LoVo (cell line): ENCODE results near the gene CLDN7.

Experiments used
- DNase-seq: peaks from one replicate; pipeline ENCODE4 v3.0.0-alpha.2; 2016; ENCODE audit warnings: low spot score

The CLDN7 gene

GRCh38 chr17:7219229-7219811 lies 43.0 kb downstream of the CLDN7 start:
- DNase-seq, result no peak

- DNase-seq, result no peak
Observed at GRCh38 chr17:7218758-7219157, 43.5 kb downstream of the CLDN7 start.

- no peak for DNase-seq
Observed at GRCh38 chr17:7218166-7218565, 44.1 kb downstream of the CLDN7 start.

GRCh38 chr17:7217113-7217987 lies 44.9 kb downstream of the CLDN7 start:
- DNase-seq, result no peak

GRCh38 chr17:7216242-7217112 lies 45.8 kb downstream of the CLDN7 start:
- DNase-seq, result no peak

- DNase-seq, result no peak
Observed at GRCh38 chr17:7215652-7216180, 46.6 kb downstream of the CLDN7 start.

GRCh38 chr17:7215136-7215638 lies 47.1 kb downstream of the CLDN7 start:
- no peak for DNase-seq

GRCh38 chr17:7214300-7215135 lies 47.8 kb downstream of the CLDN7 start:
- DNase-seq, result peak; percentile 95

GRCh38 chr17:7213895-7214299 lies 48.4 kb downstream of the CLDN7 start:
- DNase-seq, result peak; percentile 63

- no peak for DNase-seq
Observed at GRCh38 chr17:7211491-7212273, 50.6 kb downstream of the CLDN7 start.
